Measurements from ENCODE around the gene E2F8. TPM values are rescaled to one million over a fixed set of nuclear protein-coding genes. Genes with fewer than 3 reads are reported as not detected.

Gene E2F8
- total and polyA plus RNA-seq, 2 donors (not counting 1 experiment from before 2014, with no cell fraction given): 0.22 to 0.24 TPM

DNA sequence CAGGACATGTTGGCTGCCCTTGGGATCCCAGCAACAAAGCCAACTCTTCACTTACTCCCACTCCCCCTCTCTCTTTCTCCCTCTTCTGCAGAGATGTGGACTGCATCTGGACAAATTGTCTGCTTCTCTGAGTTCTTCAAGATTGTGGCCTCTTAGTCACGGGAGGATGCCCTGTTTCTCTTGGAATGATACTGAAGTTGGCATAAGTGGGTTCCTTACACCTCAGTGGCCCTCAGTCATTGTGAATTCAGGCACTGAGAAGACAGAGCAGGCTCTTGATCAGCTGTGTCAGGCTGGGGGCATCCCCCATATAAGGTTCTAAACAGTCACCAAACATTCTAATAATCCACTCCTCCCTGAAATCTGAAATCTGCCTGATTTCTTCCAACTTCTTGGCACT is 6.1 kb upstream of the E2F8 start:
- Mint-ChIP-seq H3K4me1 (peaks cover 10% of the 10 kb centered on the region), H3K9me3 (ENCODE audit: insufficient read depth) (no peaks in the 10 kb centered on the region), H3K27me3 (peaks cover 25% of the 10 kb centered on the region), H3K4me3 (no peak overlapping the region), H3K27ac (no peak overlapping the region)
- Histone ChIP-seq H3K27ac (ENCODE audit: low read length in 2 of 2) (no peak overlapping the region), H3K9me3 (ENCODE audit: control extremely low read depth in 1 of 3, control insufficient read depth in 2 of 3, insufficient read depth in 1 of 3, low read length in 2 of 3) (peaks cover 0 to 7% (median 0%) of the 10 kb centered on the region in 3 donors), H3K4me3 (ENCODE audit: control extremely low read depth in 1 of 5, extremely low read depth in 1 of 5, insufficient read depth in 1 of 5, low read depth in 2 of 5, low read length in 4 of 5) (no peak overlapping the region), H3K79me2 (ENCODE audit: control insufficient read depth, insufficient read depth, low read length) (no peaks in the 10 kb centered on the region), H4K20me1 (ENCODE audit: control insufficient read depth, insufficient read depth, low read length, poor library complexity, severe bottlenecking) (no peaks in the 10 kb centered on the region), H3K9ac (ENCODE audit: low read length) (no peak overlapping the region), H3K4me1 (ENCODE audit: control insufficient read depth in 2 of 2, insufficient read depth in 2 of 2, low read length in 2 of 2) (peaks cover 8% of the 10 kb centered on the region in 2 donors), H2AFZ (ENCODE audit: insufficient read depth, low read depth, low read length, poor library complexity, severe bottlenecking) (no peak overlapping the region), H3K4me2 (replicated peaks; ENCODE audit: low read depth, low read length, poor library complexity, severe bottlenecking) (no peak overlapping the region), H3K36me3 (replicated peaks in 1 of 2; ENCODE audit: control extremely low read depth in 1 of 2, control insufficient read depth in 1 of 2, extremely low read depth in 1 of 2, insufficient read depth in 2 of 2, low read length in 1 of 2) (no peaks in the 10 kb centered on the region), H3K27me3 (replicated peaks in 1 of 4; ENCODE audit: control extremely low read depth in 1 of 4, control insufficient read depth in 3 of 4, insufficient read depth in 4 of 4, low read length in 3 of 4) (peaks cover 0 to 23% (median 12%) of the 10 kb centered on the region in 4 experiments)
- whole genome bisulfite sequencing (ENCODE audit: insufficient coverage): 100% methylated on average over 1 of the region's 1 CpG
- DNase-seq (no peak), ATAC-seq (ENCODE audit: low read depth) (no peak)
- intact Hi-C loops (cut with micrococcal nuclease): no loop called here
- ChIA-PET CTCF (interaction anchor here (1.5 to 2.5 kb wide), 2 partner anchors 10 to 11 kb away, joined by 4 to 5 read pairs; no protein-coding TSS in a partner anchor), POLR2A (no interaction called here)
- TF ChIP-seq, protein P1, sequence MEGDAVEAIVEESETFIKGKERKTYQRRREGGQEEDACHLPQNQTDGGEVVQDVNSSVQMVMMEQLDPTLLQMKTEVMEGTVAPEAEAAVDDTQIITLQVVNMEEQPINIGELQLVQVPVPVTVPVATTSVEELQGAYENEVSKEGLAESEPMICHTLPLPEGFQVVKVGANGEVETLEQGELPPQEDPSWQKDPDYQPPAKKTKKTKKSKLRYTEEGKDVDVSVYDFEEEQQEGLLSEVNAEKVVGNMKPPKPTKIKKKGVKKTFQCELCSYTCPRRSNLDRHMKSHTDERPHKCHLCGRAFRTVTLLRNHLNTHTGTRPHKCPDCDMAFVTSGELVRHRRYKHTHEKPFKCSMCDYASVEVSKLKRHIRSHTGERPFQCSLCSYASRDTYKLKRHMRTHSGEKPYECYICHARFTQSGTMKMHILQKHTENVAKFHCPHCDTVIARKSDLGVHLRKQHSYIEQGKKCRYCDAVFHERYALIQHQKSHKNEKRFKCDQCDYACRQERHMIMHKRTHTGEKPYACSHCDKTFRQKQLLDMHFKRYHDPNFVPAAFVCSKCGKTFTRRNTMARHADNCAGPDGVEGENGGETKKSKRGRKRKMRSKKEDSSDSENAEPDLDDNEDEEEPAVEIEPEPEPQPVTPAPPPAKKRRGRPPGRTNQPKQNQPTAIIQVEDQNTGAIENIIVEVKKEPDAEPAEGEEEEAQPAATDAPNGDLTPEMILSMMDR (IDR thresholded peaks at IDR 0.05): no peak
- TF ChIP-seq EZH2 (IDR thresholded peaks at IDR 0.05; ENCODE audit: borderline replicate concordance, insufficient read depth, low read depth, low read length, poor library complexity, severe bottlenecking): no peak

DNA sequence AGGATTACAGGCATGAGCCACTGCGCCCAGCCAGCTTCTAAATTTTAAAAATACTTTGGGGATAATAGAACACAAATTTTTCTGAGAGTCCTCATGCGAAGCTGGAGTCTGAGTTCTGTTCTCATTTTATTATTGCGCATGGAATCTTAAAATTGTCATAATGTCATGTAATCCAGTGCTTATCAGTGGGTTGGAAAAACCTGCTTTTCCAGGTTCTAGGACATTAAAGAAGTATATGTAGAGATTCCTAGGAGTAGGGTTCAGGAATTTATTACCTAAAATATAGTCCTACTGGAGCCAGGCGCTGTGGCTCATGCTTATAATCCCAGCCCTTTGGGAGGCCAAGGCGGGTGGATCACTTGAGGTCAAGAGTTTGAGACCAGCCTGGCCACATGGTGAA is 4.6 kb upstream of the E2F8 start:
- H3K4me1 Mint-ChIP-seq: peaks cover 15% of the 10 kb centered on the region
- H3K36me3 ChIP-seq (replicated peaks in 1 of 2; ENCODE audit: control extremely low read depth in 1 of 2, control insufficient read depth in 1 of 2, extremely low read depth in 1 of 2, insufficient read depth in 2 of 2, low read length in 1 of 2): no peaks in the 10 kb centered on the region
- WGBS (ENCODE audit: insufficient coverage): 100% methylated on average over 1 of the region's 5 CpGs
- TF ChIP-seq EZH2 (IDR thresholded peaks at IDR 0.05; ENCODE audit: borderline replicate concordance, insufficient read depth, low read depth, low read length, poor library complexity, severe bottlenecking): no peak
- TF ChIP-seq, protein P1 (IDR thresholded peaks at IDR 0.05): no peak
- CTCF ChIA-PET: interaction anchor here (1.5 kb wide), 2 partner anchors 13 kb away, joined by 4 to 5 read pairs; no protein-coding TSS in a partner anchor
- H3K27ac ChIP-seq (ENCODE audit: low read length in 2 of 2): no peak overlapping the region
- no peak overlapping the region for H3K9ac ChIP-seq (ENCODE audit: low read length)
- no peak overlapping the region for H2AFZ ChIP-seq (ENCODE audit: insufficient read depth, low read depth, low read length, poor library complexity, severe bottlenecking)
- ATAC-seq (ENCODE audit: low read depth) (no peak), DNase-seq (no peak)
- peaks cover 0 to 35% (median 19%) of the 10 kb centered on the region in 4 experiments for H3K27me3 ChIP-seq (replicated peaks in 1 of 4; ENCODE audit: control extremely low read depth in 1 of 4, control insufficient read depth in 3 of 4, insufficient read depth in 4 of 4, low read length in 3 of 4)
- H3K27ac Mint-ChIP-seq: no peak overlapping the region
- H3K4me3 ChIP-seq (ENCODE audit: control extremely low read depth in 1 of 5, extremely low read depth in 1 of 5, insufficient read depth in 1 of 5, low read depth in 2 of 5, low read length in 4 of 5): no peak overlapping the region
- intact Hi-C loops (cut with micrococcal nuclease): no loop called here
- no peaks in the 10 kb centered on the region for H3K79me2 ChIP-seq (ENCODE audit: control insufficient read depth, insufficient read depth, low read length)
- peaks cover 31% of the 10 kb centered on the region for H3K27me3 Mint-ChIP-seq
- H3K9me3 Mint-ChIP-seq (ENCODE audit: insufficient read depth): no peaks in the 10 kb centered on the region
- H3K4me3 Mint-ChIP-seq: no peak overlapping the region
- POLR2A ChIA-PET: no interaction called here
- H3K4me2 ChIP-seq (replicated peaks; ENCODE audit: low read depth, low read length, poor library complexity, severe bottlenecking): no peak overlapping the region
- peaks cover 0 to 7% (median 0%) of the 10 kb centered on the region in 3 donors for H3K9me3 ChIP-seq (ENCODE audit: control extremely low read depth in 1 of 3, control insufficient read depth in 2 of 3, insufficient read depth in 1 of 3, low read length in 2 of 3)
- peaks cover 15 to 17% of the 10 kb centered on the region in 2 donors for H3K4me1 ChIP-seq (ENCODE audit: control insufficient read depth in 2 of 2, insufficient read depth in 2 of 2, low read length in 2 of 2)
- H4K20me1 ChIP-seq (ENCODE audit: control insufficient read depth, insufficient read depth, low read length, poor library complexity, severe bottlenecking): no peaks in the 10 kb centered on the region

Data from B cell (primary cell).